ENCODE measurements around the gene MACIR.
A peak's percentile ranks its signal among the peaks of the same experiment; 100 is the strongest.
"Not testable (repeated sequence)": the region's sequence is repeated elsewhere in the genome, so short reads cannot be mapped to it uniquely, and the experiment has no call there.

The MACIR gene

GRCh38 chr5:103258368-103258956 lies at the start of gene MACIR:
MACIR (plus strand) TSS chr5:103258763; CDS start chr5:103275920, 17,157 bp downstream.
- peak; percentile 83 for DNase-seq (ENCODE audit: low read depth)

- no peak for DNase-seq (ENCODE audit: low read depth)
Observed at GRCh38 chr5:103209065-103209464, 49.5 kb upstream of the MACIR start.

- no peak for DNase-seq (ENCODE audit: low read depth)
Observed at GRCh38 chr5:103210952-103211351, 47.6 kb upstream of the MACIR start.

GRCh38 chr5:103211576-103212561 lies 46.7 kb upstream of the MACIR start:
- no peak for DNase-seq (ENCODE audit: low read depth)

- no peak for DNase-seq (ENCODE audit: low read depth)
Observed at GRCh38 chr5:103216137-103216536, 42.4 kb upstream of the MACIR start.

- no peak for DNase-seq (ENCODE audit: low read depth)
Observed at GRCh38 chr5:103216697-103217096, 41.9 kb upstream of the MACIR start.

GRCh38 chr5:103217101-103217500 lies 41.5 kb upstream of the MACIR start:
- no peak for DNase-seq (ENCODE audit: low read depth)

- DNase-seq (ENCODE audit: low read depth): no peak
Observed at GRCh38 chr5:103218164-103218563, 40.4 kb upstream of the MACIR start.

GRCh38 chr5:103219074-103219473 lies 39.5 kb upstream of the MACIR start:
- DNase-seq (ENCODE audit: low read depth): not testable (repeated sequence)

GRCh38 chr5:103223031-103223955 lies 35.3 kb upstream of the MACIR start:
- no peak for DNase-seq (ENCODE audit: low read depth)

GRCh38 chr5:103224118-103224893 lies 34.3 kb upstream of the MACIR start:
- DNase-seq (ENCODE audit: low read depth): peak; percentile 47

- DNase-seq (ENCODE audit: low read depth): no peak
Observed at GRCh38 chr5:103224894-103225246, 33.7 kb upstream of the MACIR start.

GRCh38 chr5:103228061-103228460 lies 30.5 kb upstream of the MACIR start:
- DNase-seq (ENCODE audit: low read depth): no peak

- no peak for DNase-seq (ENCODE audit: low read depth)
Observed at GRCh38 chr5:103228588-103228987, 30.0 kb upstream of the MACIR start.

- no peak for DNase-seq (ENCODE audit: low read depth)
Observed at GRCh38 chr5:103232393-103232999, 26.1 kb upstream of the MACIR start.

GRCh38 chr5:103234239-103234975 lies 24.2 kb upstream of the MACIR start:
- DNase-seq (ENCODE audit: low read depth): no peak

- DNase-seq (ENCODE audit: low read depth): no peak
Observed at GRCh38 chr5:103235891-103236290, 22.7 kb upstream of the MACIR start.

GRCh38 chr5:103237778-103238177 lies 20.8 kb upstream of the MACIR start:
- no peak for DNase-seq (ENCODE audit: low read depth)

GRCh38 chr5:103243665-103244064 lies 14.9 kb upstream of the MACIR start:
- no peak for DNase-seq (ENCODE audit: low read depth)

- no peak for DNase-seq (ENCODE audit: low read depth)
Observed at GRCh38 chr5:103244398-103244797, 14.2 kb upstream of the MACIR start.
